PFSK-1 (cell line): Measurements from ENCODE around the gene JMJD1C.

Source experiments
- FOXP2 ChIP-seq: optimal IDR thresholded peaks from 2 replicates; pipeline ENCODE3; 2011; ENCODE audit warnings: borderline replicate concordance, control low read depth, inconsistent platforms; ENCODE audit not compliant: insufficient read depth; ENCODE audit errors: extremely low read length, extremely low read depth
- POLR2AphosphoS5 ChIP-seq: IDR thresholded peaks from 2 replicates; pipeline ENCODE4 v1.6.1; 2012; ENCODE audit warnings: low read depth, mild to moderate bottlenecking, control low read depth, low read length, moderate library complexity
- REST ChIP-seq, 2 experiments: IDR thresholded peaks; 2 replicates each; pipeline versions ENCODE4 v1.6.1 to v1.8.0; 2011 to 2012; ENCODE audit warnings: low read depth in 2 of 2, low read length in 2 of 2, control low read depth in 1 of 2, inconsistent platforms in 1 of 2, mild to moderate bottlenecking in 1 of 2, moderate library complexity in 1 of 2; ENCODE audit not compliant: insufficient read depth in 1 of 2
- SIN3A ChIP-seq: IDR thresholded peaks from 2 replicates; pipeline ENCODE4 v1.6.1; 2012; ENCODE audit warnings: mild to moderate bottlenecking, low read length, moderate library complexity, borderline replicate concordance; ENCODE audit not compliant: insufficient read depth
- TAF1 ChIP-seq: IDR thresholded peaks from 2 replicates; pipeline ENCODE4 v1.6.1; 2012; ENCODE audit warnings: low read length, control low read depth, borderline replicate concordance; ENCODE audit not compliant: insufficient read depth

GRCh38 chr10:63465293-63466143 lies at the start of gene JMJD1C:
- TF ChIP-seq TAF1 (peak; percentile 68; the same call in 1 of the 2 replicates), POLR2AphosphoS5 (peak; percentile 27; the same call in 1 of the 2 replicates), FOXP2 (peak; percentile 84), REST (IDR thresholded peaks at IDR 0.05; ENCODE audit: insufficient read depth in 1 of 2, low read depth in 2 of 2, low read length in 2 of 2) (0 out of 4 replicates have a peak, but pooled peaks of 1 of the 2 experiments have one; percentile 23), SIN3A (no peak; the same call in 1 of the 2 replicates)
